Measurements from ENCODE around the gene NEURL3.

DNA sequence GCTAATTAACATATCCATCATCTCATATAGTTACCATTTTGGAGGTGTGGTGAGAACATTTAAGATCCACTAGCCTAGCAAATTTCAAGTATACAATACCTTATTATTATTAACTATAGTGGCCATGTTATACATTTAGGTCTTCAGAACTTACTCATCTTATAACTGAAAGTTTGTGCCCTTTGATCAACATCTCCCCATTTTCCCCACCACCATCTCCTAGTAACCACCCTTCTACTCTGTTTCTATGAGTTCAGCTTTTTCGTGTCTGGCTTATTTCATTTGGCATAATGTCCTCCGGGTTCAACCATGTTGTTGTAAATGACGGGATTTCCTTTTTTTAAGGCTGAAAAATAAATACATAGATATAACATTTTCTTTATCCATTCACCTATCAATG lies 15.9 kb downstream of the NEURL3 start:
- TF ChIP-seq, protein P1, sequence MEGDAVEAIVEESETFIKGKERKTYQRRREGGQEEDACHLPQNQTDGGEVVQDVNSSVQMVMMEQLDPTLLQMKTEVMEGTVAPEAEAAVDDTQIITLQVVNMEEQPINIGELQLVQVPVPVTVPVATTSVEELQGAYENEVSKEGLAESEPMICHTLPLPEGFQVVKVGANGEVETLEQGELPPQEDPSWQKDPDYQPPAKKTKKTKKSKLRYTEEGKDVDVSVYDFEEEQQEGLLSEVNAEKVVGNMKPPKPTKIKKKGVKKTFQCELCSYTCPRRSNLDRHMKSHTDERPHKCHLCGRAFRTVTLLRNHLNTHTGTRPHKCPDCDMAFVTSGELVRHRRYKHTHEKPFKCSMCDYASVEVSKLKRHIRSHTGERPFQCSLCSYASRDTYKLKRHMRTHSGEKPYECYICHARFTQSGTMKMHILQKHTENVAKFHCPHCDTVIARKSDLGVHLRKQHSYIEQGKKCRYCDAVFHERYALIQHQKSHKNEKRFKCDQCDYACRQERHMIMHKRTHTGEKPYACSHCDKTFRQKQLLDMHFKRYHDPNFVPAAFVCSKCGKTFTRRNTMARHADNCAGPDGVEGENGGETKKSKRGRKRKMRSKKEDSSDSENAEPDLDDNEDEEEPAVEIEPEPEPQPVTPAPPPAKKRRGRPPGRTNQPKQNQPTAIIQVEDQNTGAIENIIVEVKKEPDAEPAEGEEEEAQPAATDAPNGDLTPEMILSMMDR (IDR thresholded peaks at IDR 0.05; ENCODE audit: low read depth, low read length), result no peak
- no peak for TF ChIP-seq EZH2phosphoT487 (IDR thresholded peaks at IDR 0.05; ENCODE audit: low read depth)
